A549 (cell line): Measurements from ENCODE around the gene LARGE1. TPM values are rescaled to one million over a fixed set of nuclear protein-coding genes. Genes with fewer than 3 reads are reported as not detected.

Experiments
- ATAC-seq, 2 experiments: fragments of 200-7000 bp in 1 of 2; fragments of >200 bp in 1 of 2; cut with Nextera tagmentation in 1 of 2; cut with Tn5 transposase in 1 of 2; 3 replicates each; pipeline versions ENCODE4 v1.8.0 to v1.9.1; 2018 to 2020; ENCODE audit warnings: mild to moderate bottlenecking in 1 of 2, moderate library complexity in 1 of 2
- CTCF ChIA-PET: fragments of 300-600 bp; sonication (Branson Sonifier 250); formaldehyde crosslinking; extraction: SDS; loops from one replicate; lab custom pipeline; 2021; ENCODE audit warnings: antibody characterized with exemption, inconsistent platforms; lab: Yijun Ruan, JAX
- POLR2A ChIA-PET: fragments of 350-600 bp; formaldehyde crosslinking; extraction: SDS; loops from one replicate; lab custom pipeline; 2021; ENCODE audit warnings: antibody characterized with exemption, inconsistent platforms; lab: Yijun Ruan, JAX
- DNase-seq, 2 experiments: peaks; one replicate each; pipeline versions ENCODE4 v3.0.0 to v3.0.0-alpha.2; 2011 to 2016; ENCODE audit warnings: low read depth in 1 of 2, low spot score in 1 of 2
- FAIRE-seq: peaks from 2 replicates; lab custom pipeline; 2011; peaks lifted over from hg19 to GRCh38; lab: Jason Lieb, UNC
- H3K27ac ChIP-seq, 2 experiments: fragments of >200 bp; sonication (Bioruptor Twin); formaldehyde crosslinking; 3 replicates each; pipeline ENCODE4 v1.5.1; 2016 to 2017
- H3K4me1 ChIP-seq: fragments of >200 bp; sonication (Bioruptor Twin); formaldehyde crosslinking; 3 replicates; pipeline ENCODE4 v1.6.1; 2016
- H3K4me2 ChIP-seq: fragments of >200 bp; sonication (Bioruptor Twin); formaldehyde crosslinking; 3 replicates; pipeline ENCODE4 v1.6.1; 2016
- H3K4me3 ChIP-seq: fragments of >200 bp; sonication (Bioruptor Twin); formaldehyde crosslinking; 3 replicates; pipeline ENCODE4 v1.5.1; 2016
- H3K9me3 ChIP-seq: fragments of >200 bp; sonication (Bioruptor Twin); formaldehyde crosslinking; 3 replicates; pipeline ENCODE4 v1.6.1; 2016
- CEBPB ChIP-seq, 2 experiments: fragments of >200 bp in 1 of 2; sonication (Bioruptor Twin) in 1 of 2; formaldehyde crosslinking in 1 of 2; IDR thresholded peaks; 2 replicates each; pipeline ENCODE4 v1.6.1; 2012 to 2016
- CHD2 ChIP-seq: fragments of 150-350 bp; IDR thresholded peaks from 2 replicates; pipeline ENCODE4 v1.6.1; 2014; ENCODE audit warnings: low read length; ENCODE audit not compliant: partially characterized antibody
- CHD4 ChIP-seq: fragments of 200-600 bp; sonication (generic); IDR thresholded peaks from 2 replicates; pipeline ENCODE4 v1.6.1; 2016; ENCODE audit warnings: antibody characterized with exemption, mild to moderate bottlenecking, borderline replicate concordance
- EHF ChIP-seq: fragments of 250-450 bp; sonication (Bioruptor Pico); IDR thresholded peaks from 2 replicates; pipeline ENCODE4 v1.5.0; 2020; ENCODE audit warnings: mild to moderate bottlenecking
- ESRRA ChIP-seq: fragments of 150-350 bp; IDR thresholded peaks from 2 replicates; pipeline ENCODE4 v1.6.1; 2014; ENCODE audit warnings: mild to moderate bottlenecking, low read length, borderline replicate concordance
- FOSL2 ChIP-seq, 2 experiments: fragments of 450-650 bp in 1 of 2; fragments of >200 bp in 1 of 2; sonication (Bioruptor Twin) in 1 of 2; formaldehyde crosslinking; IDR thresholded peaks; 2 replicates each; pipeline versions ENCODE4 v1.5.0 to v1.6.1; 2016 to 2020; ENCODE audit warnings: mild to moderate bottlenecking in 1 of 2, moderate library complexity in 1 of 2
- HOXA7 ChIP-seq: fragments of 250-450 bp; sonication (Bioruptor Pico); IDR thresholded peaks from 2 replicates; pipeline ENCODE4 v1.5.0; 2020; ENCODE audit warnings: mild to moderate bottlenecking, moderate library complexity
- HOXB13 ChIP-seq: fragments of 250-450 bp; sonication (Bioruptor Pico); IDR thresholded peaks from 2 replicates; pipeline ENCODE4 v1.5.0; 2020; ENCODE audit warnings: low read depth, mild to moderate bottlenecking, moderate library complexity
- KDM1A ChIP-seq: fragments of 200-600 bp; sonication (generic); IDR thresholded peaks from 2 replicates; pipeline ENCODE4 v1.6.1; 2016; ENCODE audit warnings: low read depth, mild to moderate bottlenecking
- PHF8 ChIP-seq: fragments of 200-600 bp; sonication (generic); IDR thresholded peaks from 2 replicates; pipeline ENCODE4 v1.6.1; 2016; ENCODE audit warnings: low read depth, mild to moderate bottlenecking, antibody characterized with exemption, moderate library complexity, borderline replicate concordance
- POLR2A ChIP-seq: IDR thresholded peaks from 2 replicates; pipeline ENCODE4 v1.6.1; 2012; ENCODE audit warnings: mild to moderate bottlenecking, low read length
- POLR2AphosphoS2 ChIP-seq: conservative IDR thresholded peaks from 2 replicates; pipeline ENCODE4 v1.6.1; 2012; ENCODE audit warnings: low read length, improper control_type of control experiment, inconsistent platforms
- RNF2 ChIP-seq: fragments of 200-600 bp; sonication (generic); IDR thresholded peaks from 2 replicates; pipeline ENCODE4 v1.6.1; 2016; ENCODE audit warnings: low read depth, mild to moderate bottlenecking, antibody characterized with exemption, moderate library complexity, borderline replicate concordance
- SREBF2 ChIP-seq: fragments of 450-650 bp; IDR thresholded peaks from 2 replicates; pipeline ENCODE4 v1.6.1; 2014; ENCODE audit warnings: mild to moderate bottlenecking, moderate library complexity
- ZC3H11A ChIP-seq: fragments of 450-650 bp; IDR thresholded peaks from 2 replicates; pipeline ENCODE4 v1.6.1; 2014; ENCODE audit warnings: antibody characterized with exemption, mild to moderate bottlenecking
- ZNF302 ChIP-seq: fragments of 250-450 bp; sonication (Bioruptor Pico); IDR thresholded peaks from 2 replicates; pipeline ENCODE4 v1.9.0; 2021; ENCODE audit warnings: inconsistent platforms, mild to moderate bottlenecking, moderate library complexity
- ZSCAN20 ChIP-seq: fragments of 250-450 bp; sonication (Bioruptor Pico); IDR thresholded peaks from 2 replicates; pipeline ENCODE4 v1.8.0; 2022; ENCODE audit warnings: mild to moderate bottlenecking, moderate library complexity
- WGBS: methylation state at CpG from one replicate; pipeline ENCODE4 v1.1.6; 2017; ENCODE audit errors: missing lambda C conversion rate; 5-methylcytosine and 5-hydroxymethylcytosine counted together
- polyA plus RNA-seq, 4 experiments: library from polyadenylated mRNA; depleted of rRNA in 3 of 4; stranded (reverse); fragments of >200 nt; fragmentation: RNase III in 1 of 4; extraction: RNeasy Plus Mini Kit Qiagen cat#74134 plus additional on column Dnase treatment in 1 of 4; gene quantifications; 2 replicates in 3 of 4; 3 replicates in 1 of 4; pipeline ENCODE4 v1.2.3, GENCODE V29; 2011 to 2017
- TF ChIP-seq, protein P1 (sequence below): fragments of 450-650 bp; IDR thresholded peaks from 2 replicates; pipeline ENCODE4 v1.6.1; 2014; ENCODE audit warnings: antibody characterized with exemption
- TF ChIP-seq, protein P2 (sequence below): fragments of 150-350 bp; IDR thresholded peaks from 2 replicates; pipeline ENCODE4 v1.6.1; 2014; ENCODE audit warnings: low read depth, mild to moderate bottlenecking, low read length
- TF ChIP-seq, protein P3 (sequence below): fragments of >200 bp; sonication (Bioruptor Twin); formaldehyde crosslinking; IDR thresholded peaks from 3 replicates; pipeline ENCODE4 v1.5.1; 2016

The LARGE1 gene
- polyA plus RNA-seq, 2 of the 4 experiments (the other 2 are of a cell fraction), result 2.7 to 5.8 TPM

DNA sequence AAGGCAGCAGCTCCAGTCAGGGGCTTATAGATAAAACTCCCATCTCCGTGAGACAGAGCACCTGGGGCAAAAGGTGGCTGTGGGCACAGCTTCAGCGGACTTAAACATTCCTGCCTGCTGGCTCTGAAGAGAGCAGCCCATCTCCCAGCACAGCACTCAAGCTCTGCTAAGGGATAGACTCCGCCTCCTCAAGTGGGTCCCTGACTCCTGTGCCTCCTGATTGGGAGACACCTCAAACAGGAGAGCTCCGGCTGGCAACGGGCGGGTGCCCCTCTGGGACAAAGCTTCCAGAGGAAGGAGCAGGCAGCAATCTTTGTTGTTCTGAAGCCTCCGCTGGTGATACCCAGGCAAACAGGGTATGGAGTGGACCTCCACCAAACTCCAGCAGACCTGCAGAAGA is 279.4 kb downstream of the LARGE1 start:
- no peak overlapping the region for H3K4me3 ChIP-seq
- no peak for FAIRE-seq
- ChIA-PET CTCF (no interaction called here), POLR2A (no interaction called here)
- no peak overlapping the region for H3K27ac ChIP-seq
- no peak for DNase-seq
- no peak for ATAC-seq
- H3K4me2 ChIP-seq, result no peak overlapping the region
- no peaks in the 10 kb centered on the region for H3K4me1 ChIP-seq
- H3K9me3 ChIP-seq, result no peaks in the 10 kb centered on the region
- 50% methylated on average over 1 of the region's 7 CpGs for WGBS
- no peak for TF ChIP-seq HOXA7 (CRISPR knock-in tag)
- TF ChIP-seq CHD2, result no peak
- TF ChIP-seq CEBPB (IDR thresholded peaks at IDR 0.05), result no peak
- no peak for TF ChIP-seq HOXB13
- no peak for TF ChIP-seq RNF2
- TF ChIP-seq, protein P1, sequence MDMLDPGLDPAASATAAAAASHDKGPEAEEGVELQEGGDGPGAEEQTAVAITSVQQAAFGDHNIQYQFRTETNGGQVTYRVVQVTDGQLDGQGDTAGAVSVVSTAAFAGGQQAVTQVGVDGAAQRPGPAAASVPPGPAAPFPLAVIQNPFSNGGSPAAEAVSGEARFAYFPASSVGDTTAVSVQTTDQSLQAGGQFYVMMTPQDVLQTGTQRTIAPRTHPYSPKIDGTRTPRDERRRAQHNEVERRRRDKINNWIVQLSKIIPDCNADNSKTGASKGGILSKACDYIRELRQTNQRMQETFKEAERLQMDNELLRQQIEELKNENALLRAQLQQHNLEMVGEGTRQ, result no peak
- TF ChIP-seq ZNF302 (CRISPR knock-in tag), result no peak
- no peak for TF ChIP-seq ZSCAN20 (CRISPR knock-in tag)
- no peak for TF ChIP-seq KDM1A
- TF ChIP-seq, protein P2, sequence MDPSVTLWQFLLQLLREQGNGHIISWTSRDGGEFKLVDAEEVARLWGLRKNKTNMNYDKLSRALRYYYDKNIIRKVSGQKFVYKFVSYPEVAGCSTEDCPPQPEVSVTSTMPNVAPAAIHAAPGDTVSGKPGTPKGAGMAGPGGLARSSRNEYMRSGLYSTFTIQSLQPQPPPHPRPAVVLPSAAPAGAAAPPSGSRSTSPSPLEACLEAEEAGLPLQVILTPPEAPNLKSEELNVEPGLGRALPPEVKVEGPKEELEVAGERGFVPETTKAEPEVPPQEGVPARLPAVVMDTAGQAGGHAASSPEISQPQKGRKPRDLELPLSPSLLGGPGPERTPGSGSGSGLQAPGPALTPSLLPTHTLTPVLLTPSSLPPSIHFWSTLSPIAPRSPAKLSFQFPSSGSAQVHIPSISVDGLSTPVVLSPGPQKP, result no peak
- TF ChIP-seq SREBF2, result no peak
- no peak for TF ChIP-seq ZC3H11A
- no peak for TF ChIP-seq ESRRA
- no peak for TF ChIP-seq EHF (CRISPR knock-in tag)
- no peak for TF ChIP-seq POLR2A
- no peak for TF ChIP-seq CHD4
- no peak for TF ChIP-seq PHF8
- no peak for TF ChIP-seq FOSL2 (IDR thresholded peaks at IDR 0.05)
- TF ChIP-seq FOSL2 (CRISPR knock-in tag; IDR thresholded peaks at IDR 0.05), result no peak

GRCh38 chr22:33639588-33640254 is 280.6 kb downstream of the LARGE1 start:
- CTCF ChIA-PET, result no interaction called here
- 59% methylated on average over 10 of the region's 10 CpGs for WGBS
- no peak for FAIRE-seq

GRCh38 chr22:33635766-33636165 is 284.5 kb downstream of the LARGE1 start:
- ATAC-seq (no peak), FAIRE-seq (no peak), DNase-seq (no peak)
- 13% methylated on average over 2 of the region's 2 CpGs for WGBS
- H3K9me3 ChIP-seq, result no peaks in the 10 kb centered on the region
- POLR2A ChIA-PET, result no interaction called here
- H3K4me2 ChIP-seq, result no peak overlapping the region
- H3K4me3 ChIP-seq, result no peak overlapping the region
- no peaks in the 10 kb centered on the region for H3K4me1 ChIP-seq
- TF ChIP-seq, protein P3, sequence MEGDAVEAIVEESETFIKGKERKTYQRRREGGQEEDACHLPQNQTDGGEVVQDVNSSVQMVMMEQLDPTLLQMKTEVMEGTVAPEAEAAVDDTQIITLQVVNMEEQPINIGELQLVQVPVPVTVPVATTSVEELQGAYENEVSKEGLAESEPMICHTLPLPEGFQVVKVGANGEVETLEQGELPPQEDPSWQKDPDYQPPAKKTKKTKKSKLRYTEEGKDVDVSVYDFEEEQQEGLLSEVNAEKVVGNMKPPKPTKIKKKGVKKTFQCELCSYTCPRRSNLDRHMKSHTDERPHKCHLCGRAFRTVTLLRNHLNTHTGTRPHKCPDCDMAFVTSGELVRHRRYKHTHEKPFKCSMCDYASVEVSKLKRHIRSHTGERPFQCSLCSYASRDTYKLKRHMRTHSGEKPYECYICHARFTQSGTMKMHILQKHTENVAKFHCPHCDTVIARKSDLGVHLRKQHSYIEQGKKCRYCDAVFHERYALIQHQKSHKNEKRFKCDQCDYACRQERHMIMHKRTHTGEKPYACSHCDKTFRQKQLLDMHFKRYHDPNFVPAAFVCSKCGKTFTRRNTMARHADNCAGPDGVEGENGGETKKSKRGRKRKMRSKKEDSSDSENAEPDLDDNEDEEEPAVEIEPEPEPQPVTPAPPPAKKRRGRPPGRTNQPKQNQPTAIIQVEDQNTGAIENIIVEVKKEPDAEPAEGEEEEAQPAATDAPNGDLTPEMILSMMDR, result no peak
- TF ChIP-seq, all 56 proteins: peak for 0
- H3K27ac ChIP-seq, result no peak overlapping the region
- CTCF ChIA-PET, result no interaction called here

More at GRCh38 chr22:33639588-33640254, 280.6 kb downstream of the LARGE1 start:
- ATAC-seq (no peak), DNase-seq (no peak)
- TF ChIP-seq CHD2, result no peak
- no peak for TF ChIP-seq CEBPB (IDR thresholded peaks at IDR 0.05)
- no peak for TF ChIP-seq CHD4
- TF ChIP-seq EHF (CRISPR knock-in tag), result no peak
- no peak for TF ChIP-seq POLR2AphosphoS2
- no peaks in the 10 kb centered on the region for H3K9me3 ChIP-seq
- no peak overlapping the region for H3K4me3 ChIP-seq
- no peak overlapping the region for H3K4me2 ChIP-seq
- H3K4me1 ChIP-seq, result no peaks in the 10 kb centered on the region
- POLR2A ChIA-PET, result no interaction called here
- no peak overlapping the region for H3K27ac ChIP-seq
